ENCODE data around the gene BACE2.
"Not testable (repeated sequence)": the region's sequence is repeated elsewhere in the genome, so short reads cannot be mapped to it uniquely, and the experiment has no call there.

The BACE2 gene

DNA sequence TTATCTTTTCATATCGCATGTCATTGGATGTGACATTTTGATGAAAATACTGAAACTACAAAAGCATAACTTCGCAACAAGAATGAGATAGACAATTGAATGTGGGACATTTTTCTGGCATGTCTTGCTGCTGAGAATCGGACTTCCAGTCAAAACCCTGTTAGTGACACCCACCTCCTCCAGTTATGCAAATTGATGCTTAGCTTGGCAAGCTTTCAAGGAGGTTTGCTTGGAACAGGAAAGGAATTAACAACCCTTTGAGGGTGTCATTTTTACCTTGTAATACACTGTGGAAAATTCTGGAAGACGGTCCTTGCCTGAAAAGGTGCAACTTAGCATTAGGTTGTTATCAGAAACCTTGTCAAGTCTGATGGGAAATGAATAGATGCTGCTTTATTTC lies 109.9 kb downstream of the BACE2 start:
- no peak for DNase-seq (ENCODE audit: low spot score)

DNA sequence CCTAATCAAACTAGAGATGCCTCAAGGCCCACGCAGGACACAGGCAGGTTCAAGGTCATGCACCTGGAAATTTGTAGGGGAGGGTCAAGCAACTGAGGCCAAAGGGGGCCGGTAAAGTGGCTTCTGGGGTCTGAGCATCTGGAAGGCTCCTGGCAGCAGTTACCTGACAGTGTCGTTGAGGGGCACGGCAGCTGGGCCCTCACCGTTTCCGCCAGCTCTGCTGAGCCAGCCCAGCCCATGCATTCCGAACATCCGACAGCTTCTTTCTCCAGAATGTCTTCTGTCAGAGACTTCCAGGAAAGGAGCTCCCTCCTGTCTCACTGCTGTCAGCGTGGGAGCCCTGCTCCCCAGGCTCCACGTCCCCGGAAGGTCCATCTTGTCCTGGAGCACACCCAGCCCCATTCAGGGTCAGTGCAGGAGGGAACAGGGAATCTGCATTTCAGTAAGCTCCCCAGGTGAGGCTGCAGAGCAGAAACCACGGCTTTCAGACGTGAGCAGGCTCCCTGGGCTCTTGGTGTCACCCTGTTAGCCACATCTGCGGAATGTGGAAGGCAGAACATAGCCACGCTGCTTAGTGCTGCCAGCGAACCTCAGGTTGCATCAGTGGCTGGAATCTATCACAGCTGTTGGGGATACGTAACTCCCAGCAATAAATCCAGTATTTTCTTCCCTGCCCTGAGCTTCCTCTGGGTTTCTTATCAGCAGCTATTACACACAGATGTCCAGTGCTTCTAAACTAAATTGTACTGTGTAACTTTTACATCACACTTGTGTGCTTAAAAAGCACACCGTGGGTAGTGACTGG lies 112.4 kb downstream of the BACE2 start:
- no peak for DNase-seq (ENCODE audit: low spot score)

DNA sequence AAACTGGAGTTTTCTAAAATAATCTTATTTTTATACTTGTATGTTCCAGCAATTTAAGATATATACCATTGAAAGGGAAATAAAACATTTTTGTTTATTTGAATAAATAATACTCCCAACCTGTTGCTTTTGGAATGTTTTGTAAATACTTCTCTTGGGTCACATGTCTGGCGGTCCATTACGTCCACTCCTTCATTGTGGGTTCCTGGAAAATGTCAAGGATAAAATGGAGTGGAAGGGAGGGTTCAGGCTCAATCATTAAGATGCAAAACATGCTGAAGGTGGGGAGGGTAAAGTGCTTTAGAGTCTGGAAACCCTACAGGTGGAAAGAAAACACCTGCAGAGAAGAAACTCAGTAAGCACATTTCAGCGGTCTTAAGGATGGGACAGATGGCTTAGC lies 114.5 kb downstream of the BACE2 start:
- DNase-seq (ENCODE audit: low spot score) = no peak

DNA sequence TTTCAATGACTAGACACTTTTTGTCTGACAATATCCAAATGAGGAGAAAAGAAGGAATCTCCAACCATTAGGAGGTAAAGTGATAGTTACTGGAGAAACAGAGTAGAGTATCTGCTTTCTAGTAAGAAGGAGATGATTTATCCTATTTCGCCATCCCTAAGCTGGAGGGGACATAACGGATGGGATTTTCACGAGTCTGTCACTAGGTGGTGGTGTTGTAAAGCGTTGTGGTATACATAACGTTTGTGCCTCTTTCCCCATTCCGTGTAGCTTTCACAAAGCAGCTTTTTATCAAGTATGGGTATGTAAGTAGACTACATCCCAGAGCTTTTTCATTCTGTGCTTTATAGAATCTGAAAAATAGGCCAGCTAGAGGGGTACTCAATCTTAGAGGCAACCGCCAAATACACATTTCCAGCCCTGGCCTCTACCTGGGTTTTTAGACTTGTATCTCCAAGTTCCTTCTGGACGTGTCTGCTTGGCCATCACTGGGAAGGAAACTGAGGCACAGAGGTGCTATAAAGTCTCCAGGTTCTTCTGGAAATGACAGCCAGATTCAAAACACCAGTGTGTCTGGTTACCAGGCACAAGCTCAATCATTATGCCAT lies 115.4 kb downstream of the BACE2 start:
- DNase-seq (ENCODE audit: low spot score) = peak; percentile 86

DNA sequence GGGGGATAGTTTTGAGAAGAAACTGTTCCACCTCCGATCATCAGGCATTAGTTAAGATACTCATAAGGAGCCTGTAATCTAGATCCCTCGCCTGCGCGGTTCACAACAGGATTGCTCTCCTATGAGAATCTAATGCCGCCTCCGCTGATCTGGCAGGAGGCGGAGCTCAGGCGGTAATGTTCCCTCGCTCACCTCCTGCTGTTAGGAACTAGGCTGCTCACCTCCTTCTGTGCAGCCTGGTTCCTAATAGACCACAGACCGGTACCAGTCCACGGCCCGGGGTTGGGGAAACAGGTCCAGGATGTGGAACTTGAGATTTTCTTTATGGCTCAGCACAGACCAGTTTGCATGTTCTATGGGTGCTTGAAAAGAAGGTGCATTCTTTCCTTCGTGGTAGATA lies 121.5 kb downstream of the BACE2 start:
- no peak for DNase-seq (ENCODE audit: low spot score)

DNA sequence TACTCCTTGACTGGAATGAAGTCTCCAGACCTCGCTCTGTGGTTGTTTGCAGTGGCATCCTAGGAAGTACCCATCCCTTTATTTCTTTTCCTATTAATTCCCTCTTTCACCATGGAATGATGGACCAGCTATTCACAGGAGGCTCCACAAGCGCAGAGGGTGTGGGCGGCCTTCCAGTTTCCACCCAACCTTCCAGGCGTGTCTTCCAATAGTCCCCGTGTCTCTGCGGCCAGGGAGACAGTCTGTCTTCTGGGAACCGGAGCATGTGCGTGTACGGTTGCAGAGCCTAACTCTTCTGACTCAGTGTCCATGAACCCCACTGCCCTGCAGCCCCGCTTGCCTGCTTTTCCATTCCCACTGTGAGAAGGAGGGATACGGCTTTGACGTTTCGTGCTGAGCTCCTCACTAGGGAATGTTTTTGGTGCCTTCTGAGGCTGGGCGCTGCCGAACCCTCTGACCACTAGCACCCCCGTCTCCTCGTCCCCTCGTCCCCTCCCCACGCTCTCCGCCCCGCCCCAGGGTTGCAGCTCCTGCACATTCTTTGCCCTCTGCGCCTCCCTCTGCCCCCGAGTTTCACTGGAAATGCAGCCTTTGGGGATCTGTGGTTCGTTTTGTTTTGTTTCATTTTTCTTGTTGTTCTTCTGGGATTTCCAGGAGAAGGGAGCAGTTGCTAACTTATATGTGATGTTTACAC lies 122.3 kb downstream of the BACE2 start:
- DNase-seq (ENCODE audit: low spot score) = no peak

DNA sequence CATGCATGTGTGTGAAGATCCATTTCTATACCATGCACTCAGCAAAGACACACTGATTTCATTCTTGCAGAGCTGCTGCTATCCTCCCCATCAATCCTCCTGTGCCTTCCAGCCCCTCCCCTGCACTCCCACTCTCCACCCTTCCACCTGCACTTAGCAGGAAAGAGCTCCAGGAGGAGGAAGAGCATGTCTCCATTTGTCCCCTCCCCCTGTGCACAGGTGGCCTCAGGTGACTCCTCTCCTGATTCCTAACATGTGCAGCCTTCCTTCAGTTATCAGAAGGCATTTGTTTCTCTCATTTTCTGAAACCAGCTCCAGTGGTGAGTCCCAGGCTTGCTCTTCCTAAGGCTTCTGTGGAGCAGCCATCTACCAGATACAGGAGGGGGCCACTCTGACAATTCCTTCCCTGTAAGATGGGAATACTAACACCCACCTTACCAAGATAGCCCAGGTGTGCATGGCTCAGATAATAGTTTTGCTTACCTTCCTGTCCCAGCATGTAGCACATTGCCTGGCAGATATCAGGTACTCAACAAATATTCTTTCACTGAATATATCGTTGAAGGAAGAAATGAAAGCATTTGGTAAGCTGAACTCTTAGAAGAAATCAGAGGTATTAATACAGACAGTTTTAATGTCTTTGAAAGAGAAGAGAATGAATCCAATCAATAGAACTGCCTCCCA lies 126.7 kb downstream of the BACE2 start:
- DNase-seq (ENCODE audit: low spot score) = no peak

DNA sequence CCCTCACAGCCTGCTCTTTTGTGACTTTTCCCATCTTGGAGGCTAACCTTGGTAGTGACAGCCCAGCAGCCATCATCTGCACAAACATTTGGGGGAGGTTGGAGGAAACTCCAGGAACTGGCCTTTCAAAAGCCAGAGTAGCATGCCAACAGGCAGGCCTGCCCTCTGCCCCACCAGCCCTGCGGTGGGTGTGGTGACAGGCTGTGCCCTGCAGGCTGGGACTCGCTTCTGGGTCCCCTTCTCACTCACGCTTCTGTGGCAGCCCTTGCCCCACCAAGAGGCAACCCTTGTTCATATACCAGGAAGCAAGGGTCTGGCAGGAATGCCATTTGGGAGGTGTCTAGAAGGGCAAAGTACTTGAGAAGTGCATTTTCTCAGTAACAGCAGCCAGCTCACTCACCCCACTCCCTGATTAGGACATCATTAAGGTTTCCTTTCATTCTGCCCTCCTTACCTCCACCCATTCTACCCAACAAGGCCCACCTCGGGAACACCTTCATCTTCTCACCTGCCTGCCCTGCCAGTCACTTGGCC lies 127.8 kb downstream of the BACE2 start:
- no peak for DNase-seq (ENCODE audit: low spot score)

DNA sequence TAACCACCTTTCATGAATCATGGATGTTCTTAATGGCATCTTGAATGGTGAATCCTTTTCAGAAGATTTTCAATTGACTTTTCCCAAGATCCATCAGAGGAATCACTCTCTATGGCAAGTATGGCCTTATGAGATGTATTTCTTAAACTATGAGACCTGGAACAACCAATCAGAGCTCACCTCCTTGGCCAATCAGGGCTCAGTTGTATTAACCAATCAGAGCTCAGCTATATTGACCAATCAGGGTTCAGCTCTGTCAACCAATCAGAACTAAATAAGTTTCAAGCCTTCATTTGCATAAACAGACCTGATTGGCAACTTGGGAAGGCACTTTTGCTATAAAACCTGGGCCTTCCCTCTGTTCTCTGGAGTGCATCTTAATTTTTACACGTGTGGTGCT lies 135.0 kb downstream of the BACE2 start:
- DNase-seq (ENCODE audit: low spot score) = peak; percentile 73

DNA sequence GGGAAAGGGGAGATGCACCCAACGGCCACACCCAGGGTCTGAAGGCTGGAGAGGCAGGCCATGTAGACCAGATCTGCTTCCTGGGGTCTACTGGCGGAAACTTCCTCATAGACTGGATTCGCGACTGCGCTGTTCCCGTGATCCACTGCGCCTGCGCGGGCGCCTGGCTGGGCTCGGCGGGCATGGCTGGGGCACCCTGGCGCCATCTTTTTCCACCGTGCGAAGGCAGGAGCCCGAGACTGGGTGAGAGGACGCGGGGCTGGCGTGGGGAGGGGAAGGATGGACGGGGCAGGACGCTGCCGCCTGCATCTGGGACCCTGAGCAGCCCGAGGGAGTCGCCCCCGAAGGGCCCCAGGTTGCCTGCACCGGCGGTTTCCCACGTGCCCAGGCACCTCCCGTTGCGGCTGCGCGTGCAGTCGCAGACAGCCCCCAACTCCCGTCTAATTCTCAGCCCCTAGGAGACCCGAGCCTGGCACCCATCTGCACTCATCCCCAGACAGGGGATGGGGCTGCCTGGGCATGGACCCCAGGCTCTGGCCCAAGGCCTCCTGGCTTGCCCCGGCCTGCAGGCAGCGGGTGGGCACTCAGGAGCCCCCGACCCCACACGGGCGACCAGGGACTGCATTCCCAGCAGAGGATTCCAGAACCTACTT lies 136.2 kb downstream of the BACE2 start:
- no peak for DNase-seq (ENCODE audit: low spot score)

DNA sequence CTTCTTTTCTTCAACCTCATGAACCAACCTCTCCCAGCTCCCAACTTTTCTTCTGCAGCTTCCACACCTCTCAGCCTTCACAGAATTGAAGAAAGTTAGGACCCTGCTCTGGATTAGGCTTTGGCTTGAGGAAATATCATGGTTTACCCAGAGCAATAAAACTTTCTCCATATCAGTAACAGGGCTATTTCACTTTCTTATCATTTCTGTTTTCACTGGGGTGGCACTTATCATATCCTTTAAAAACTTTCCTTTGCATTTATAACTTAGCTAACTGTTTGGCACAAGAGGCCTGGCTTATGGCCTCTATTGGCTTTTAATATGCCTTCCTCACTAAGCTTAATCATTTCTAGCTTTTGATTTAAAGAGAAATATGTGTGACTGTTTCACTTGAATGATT lies 139.3 kb downstream of the BACE2 start:
- DNase-seq (ENCODE audit: low spot score) = no peak

DNA sequence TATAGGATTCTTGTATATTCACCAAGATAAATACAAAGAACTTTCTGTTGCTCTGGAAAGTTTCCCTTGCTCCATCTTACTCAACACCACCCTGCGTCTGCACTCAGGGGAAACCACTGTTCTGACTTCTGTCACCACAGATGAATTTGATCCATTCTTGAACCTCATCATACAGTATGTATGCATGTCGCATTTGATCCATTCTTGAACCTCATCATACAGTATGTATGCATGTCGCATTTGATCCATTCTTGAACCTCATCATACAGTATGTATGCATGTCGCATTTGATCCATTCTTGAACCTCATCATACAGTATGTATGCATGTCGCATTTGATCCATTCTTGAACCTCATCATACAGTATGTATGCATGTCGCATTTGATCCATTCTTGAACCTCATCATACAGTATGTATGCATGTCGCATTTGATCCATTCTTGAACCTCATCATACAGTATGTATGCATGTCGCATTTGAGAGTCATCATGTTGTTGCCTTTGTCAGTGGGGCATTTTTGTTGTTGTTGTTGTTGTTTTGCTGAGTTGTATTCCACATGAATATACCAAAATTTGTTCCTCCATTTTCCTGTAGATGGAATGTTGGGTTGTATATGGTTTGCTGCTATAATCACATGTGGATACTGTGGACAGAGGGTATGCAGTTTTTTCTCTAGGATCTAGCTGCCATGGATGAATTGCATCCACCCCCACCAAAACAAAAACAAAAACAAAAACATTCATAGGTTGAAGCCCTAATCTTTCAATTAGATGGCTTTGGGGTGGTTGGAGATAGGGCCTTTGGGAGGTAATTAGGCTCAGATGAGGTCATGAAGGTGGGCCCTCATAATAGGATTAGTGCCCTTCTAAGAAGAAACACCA lies 145.6 kb downstream of the BACE2 start:
- DNase-seq (ENCODE audit: low spot score) = not testable (repeated sequence)

DNA sequence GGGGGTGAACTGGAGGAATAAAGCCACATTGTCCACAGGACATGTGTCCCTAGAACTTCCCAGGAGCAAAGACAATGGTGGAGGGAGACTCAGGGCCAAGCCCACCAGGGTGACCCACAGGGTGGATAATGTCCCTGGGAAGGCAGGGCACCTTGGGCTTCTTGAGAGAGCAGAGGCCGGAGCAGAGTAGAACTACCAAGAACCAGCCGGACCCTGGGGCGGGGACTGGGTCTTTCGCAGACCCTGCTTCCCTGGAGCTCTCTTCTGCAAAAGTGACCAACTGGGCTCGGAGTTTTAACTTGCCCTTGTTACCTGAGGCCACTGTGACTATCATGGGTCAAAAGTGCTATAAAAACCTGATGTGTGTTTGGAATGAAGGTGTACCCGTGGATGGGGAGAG lies 147.8 kb downstream of the BACE2 start:
- DNase-seq (ENCODE audit: low spot score) = no peak

DNA sequence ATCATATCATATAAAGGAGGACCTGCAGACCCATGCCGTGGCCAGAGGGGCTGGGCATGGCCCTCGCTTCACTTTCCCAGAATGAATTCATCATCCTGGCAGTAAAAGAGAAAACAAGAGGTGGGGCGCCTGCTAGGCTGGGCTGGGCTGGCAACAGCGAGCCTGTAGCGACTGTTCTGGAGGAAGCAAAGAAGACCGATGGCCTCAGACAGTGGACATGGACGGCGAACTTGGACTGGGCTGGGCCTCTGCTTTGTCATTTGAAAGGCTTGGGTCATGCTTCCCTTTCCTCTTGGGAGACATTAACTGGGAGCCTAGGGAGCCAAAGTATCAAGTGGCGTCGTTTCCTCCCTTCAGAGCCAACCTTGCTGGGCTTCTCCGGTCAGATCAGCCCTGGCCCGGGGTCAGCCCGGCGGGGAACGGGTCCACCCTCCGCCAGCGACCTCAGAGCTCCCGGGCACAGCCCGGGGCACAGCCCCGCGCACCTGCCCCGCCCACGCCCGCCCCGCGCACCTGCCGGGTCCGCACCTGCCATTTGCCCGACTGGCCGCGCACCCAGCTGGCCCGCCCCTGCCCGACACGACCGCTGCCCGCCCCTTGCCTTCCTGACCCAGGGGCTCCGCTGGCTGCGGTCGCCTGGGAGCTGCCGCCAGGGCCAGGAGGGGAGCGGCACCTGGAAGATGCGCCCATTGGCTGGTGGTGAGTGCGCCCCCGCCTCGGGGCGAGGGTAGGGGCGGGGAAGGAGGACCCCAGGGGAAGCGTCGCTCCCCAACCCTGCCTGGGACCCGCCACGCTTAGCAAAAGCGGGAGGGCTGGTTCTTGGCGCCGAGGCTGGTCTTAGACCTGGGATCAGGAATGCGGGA lies 148.5 kb downstream of the BACE2 start, which contains the start of gene FAM3B:
FAM3B (plus strand) TSS at position 602 of the 863 bp plus-strand sequence; CDS start at position 681, 79 bp downstream.
- no peak for DNase-seq (ENCODE audit: low spot score)

DNA sequence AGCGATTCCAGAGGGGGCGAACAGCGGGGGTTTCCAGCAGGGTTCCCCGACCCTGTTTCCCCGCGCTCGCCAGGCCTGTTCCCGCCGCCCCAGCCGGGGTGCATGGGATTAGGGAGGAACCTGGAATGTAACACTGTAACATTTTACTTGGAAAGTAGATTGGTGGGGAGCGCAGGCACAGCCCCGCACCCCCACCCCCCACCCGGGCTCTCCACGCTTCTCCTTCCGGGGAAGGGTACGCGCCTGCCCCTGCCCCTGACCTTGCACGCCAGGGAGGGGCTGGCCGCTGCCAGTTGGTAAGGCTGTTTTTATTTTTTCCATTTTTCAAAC lies 149.1 kb downstream of the BACE2 start:
- no peak for DNase-seq (ENCODE audit: low spot score)

DNA sequence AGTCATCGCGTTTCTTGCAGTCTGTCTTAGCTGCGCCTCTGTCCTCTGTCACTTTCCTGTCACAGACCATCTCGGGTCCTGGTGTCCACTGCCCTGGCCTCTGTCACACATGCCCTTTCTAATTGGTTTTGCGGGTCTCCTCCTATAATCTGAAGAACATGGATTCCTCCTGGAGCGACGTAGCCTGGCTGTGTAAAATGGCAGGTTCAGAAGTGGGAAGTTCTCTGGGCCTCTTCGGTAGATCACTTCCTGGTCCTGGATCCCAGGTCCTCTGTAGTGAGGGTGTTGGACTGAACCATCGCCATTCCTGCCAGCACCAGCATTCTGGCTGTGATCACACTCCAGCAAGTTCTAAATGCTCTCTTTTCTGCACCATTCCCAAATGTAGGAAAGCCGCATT lies 149.5 kb downstream of the BACE2 start:
- DNase-seq (ENCODE audit: low spot score) = no peak

DNA sequence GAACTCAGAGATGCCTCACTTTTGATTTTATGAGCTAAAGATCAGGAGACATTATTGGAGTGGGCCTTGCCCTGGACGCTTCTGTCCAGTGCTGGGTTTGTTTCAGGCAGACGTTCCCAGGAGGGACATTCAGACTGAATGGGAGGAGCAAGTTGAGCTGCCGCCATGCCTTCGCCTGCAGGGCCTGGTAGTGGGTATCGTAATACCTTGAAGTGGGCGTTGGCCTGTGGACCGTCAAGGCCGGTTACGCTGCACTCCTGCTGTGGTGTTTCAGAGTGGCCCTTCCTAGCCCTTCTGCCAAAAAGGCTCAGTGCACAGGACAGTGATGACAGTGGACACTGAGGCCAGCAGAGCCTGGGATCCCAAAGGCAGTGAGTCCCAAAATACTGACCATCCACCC lies 150.3 kb downstream of the BACE2 start:
- no peak for DNase-seq (ENCODE audit: low spot score)

DNA sequence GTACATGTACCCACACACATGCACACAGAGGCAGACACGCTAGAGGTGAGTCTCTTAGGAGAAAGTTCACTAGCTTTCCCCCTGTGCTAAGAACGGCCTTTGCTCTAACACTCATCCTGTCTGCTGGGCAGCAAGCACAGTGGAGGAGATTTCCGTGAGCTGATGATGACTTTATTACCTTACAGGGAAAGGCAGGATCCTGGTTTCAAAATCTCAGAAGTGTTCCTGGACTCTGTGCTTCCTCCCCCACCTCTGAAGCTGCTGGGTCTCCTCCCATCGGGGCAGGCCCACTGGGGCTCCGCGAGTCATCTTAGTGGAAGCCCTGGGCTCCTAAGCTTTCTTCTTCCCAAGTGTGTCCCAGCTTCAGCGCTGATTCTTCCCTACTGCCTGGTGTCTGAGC lies 151.3 kb downstream of the BACE2 start:
- DNase-seq (ENCODE audit: low spot score) = no peak

DNA sequence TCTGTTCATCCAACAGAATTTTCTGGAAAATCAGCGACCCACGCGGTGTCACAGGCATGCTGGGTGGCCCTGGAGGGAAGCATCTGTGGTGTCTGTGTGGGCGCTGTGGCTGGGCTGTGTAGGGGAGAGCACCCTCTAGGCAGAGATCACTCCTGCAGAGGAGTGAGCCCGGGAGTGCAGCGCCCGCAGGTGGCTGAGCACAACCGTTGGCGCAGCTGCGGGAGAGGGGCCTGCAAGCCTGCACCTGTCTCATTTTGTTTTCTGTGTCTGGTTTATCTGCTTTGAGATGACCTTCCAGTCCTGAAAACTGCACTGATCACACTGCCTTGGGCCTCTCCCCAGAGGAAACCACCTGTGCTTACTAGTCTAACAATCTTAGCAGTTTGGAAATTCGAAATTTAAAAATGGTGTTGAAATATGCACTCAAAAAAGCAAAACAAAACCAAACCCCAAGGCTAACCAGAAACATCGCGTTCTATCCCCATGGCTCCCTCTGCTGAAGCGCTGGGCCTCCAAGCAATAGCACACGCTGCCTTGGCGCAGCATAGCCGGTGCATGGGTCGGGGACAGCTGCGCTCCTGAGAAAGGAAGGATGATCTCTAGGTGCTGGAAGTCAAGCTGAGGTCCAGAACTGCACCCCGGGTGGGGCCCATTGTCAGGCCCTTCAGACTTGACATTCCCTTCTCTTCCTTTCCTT lies 153.4 kb downstream of the BACE2 start:
- peak; percentile 91 for DNase-seq (ENCODE audit: low spot score)
